H1 (cell line): ENCODE data around the gene ZBTB16. TPM values are rescaled to one million over a fixed set of nuclear protein-coding genes. Genes with fewer than 3 reads are reported as not detected.

Experiments used
- CTCF ChIA-PET: fragments of 300-600 bp; sonication (Branson Sonifier 250); formaldehyde crosslinking; loops from one replicate; lab custom pipeline; 2021; ENCODE audit not compliant: partially characterized antibody; lab: Charles Lee
- POLR2A ChIA-PET: fragments of 300-600 bp; sonication (Branson Sonifier 250); formaldehyde crosslinking; loops from one replicate; lab custom pipeline; 2021; ENCODE audit warnings: inconsistent platforms; ENCODE audit not compliant: partially characterized antibody; lab: Charles Lee
- DNase-seq, 2 experiments: peaks; one replicate each; pipeline versions ENCODE4 v3.0.0 to v3.0.0-alpha.2; 2010 to 2022; ENCODE audit warnings: low spot score in 2 of 2, low read depth in 1 of 2, mixed read lengths in 1 of 2
- FAIRE-seq: peaks from 2 replicates; lab custom pipeline; 2011; peaks lifted over from hg19 to GRCh38; lab: Jason Lieb, UNC
- H2AFZ ChIP-seq: 2 replicates; pipeline ENCODE4 v1.8.1; 2012; ENCODE audit warnings: low read length, inconsistent platforms
- H2AK5ac ChIP-seq: 2 replicates; pipeline ENCODE4 v1.6.1; 2013; ENCODE audit warnings: low read depth, low read length
- H2BK120ac ChIP-seq: replicated peaks from 2 replicates; pipeline ENCODE3; 2013; ENCODE audit warnings: low read depth, low read length, inconsistent platforms
- H2BK12ac ChIP-seq: 2 replicates; pipeline ENCODE4 v1.6.1; 2013; ENCODE audit warnings: low read depth, low read length
- H2BK15ac ChIP-seq: 2 replicates; pipeline ENCODE4 v1.6.1; 2013; ENCODE audit warnings: low read length
- H2BK20ac ChIP-seq: 2 replicates; pipeline ENCODE4 v1.6.1; 2013; ENCODE audit warnings: low read length
- H2BK5ac ChIP-seq: 2 replicates; pipeline ENCODE4 v1.6.1; 2013; ENCODE audit warnings: low read depth, low read length
- H3K14ac ChIP-seq: 2 replicates; pipeline ENCODE4 v1.6.1; 2013; ENCODE audit warnings: inconsistent platforms; ENCODE audit not compliant: insufficient read length
- H3K18ac ChIP-seq: 2 replicates; pipeline ENCODE4 v1.6.1; 2013; ENCODE audit warnings: low read length; ENCODE audit errors: extremely low read depth
- H3K23ac ChIP-seq: 2 replicates; pipeline ENCODE4 v1.6.1; 2013; ENCODE audit warnings: inconsistent platforms; ENCODE audit not compliant: insufficient read length
- H3K23me2 ChIP-seq: 2 replicates; pipeline ENCODE4 v1.6.1; 2013; ENCODE audit warnings: low read depth, low read length
- H3K27ac ChIP-seq: 2 replicates; pipeline ENCODE4 v1.6.1; 2011; ENCODE audit warnings: low read depth, low read length, inconsistent platforms
- H3K27me3 ChIP-seq, 4 experiments: replicated peaks in 1 of 4; 1 replicate in 1 of 4; 2 replicates in 3 of 4; pipeline versions ENCODE4 v1.6.1 to v1.8.1; 2011 to 2013; ENCODE audit warnings: low read length in 3 of 4, mild to moderate bottlenecking in 3 of 4, inconsistent platforms in 2 of 4, mixed read lengths in 2 of 4, moderate library complexity in 1 of 4; ENCODE audit not compliant: control insufficient read depth in 3 of 4, insufficient read depth in 3 of 4; ENCODE audit errors: extremely low read depth in 1 of 4
- H3K36me3 ChIP-seq, 4 experiments: 2 replicates each; pipeline versions ENCODE4 v1.6.1 to v1.8.1; 2011 to 2013; ENCODE audit warnings: mild to moderate bottlenecking in 4 of 4, low read length in 3 of 4, moderate library complexity in 2 of 4, control low read depth in 1 of 4, inconsistent platforms in 1 of 4; ENCODE audit not compliant: insufficient read depth in 4 of 4, control insufficient read depth in 2 of 4
- H3K4ac ChIP-seq: replicated peaks from 2 replicates; pipeline ENCODE3; 2013; ENCODE audit warnings: low read length, low read depth, mixed read lengths, inconsistent platforms; ENCODE audit not compliant: insufficient read length
- H3K4me1 ChIP-seq, 4 experiments: replicated peaks in 1 of 4; 1 replicate in 1 of 4; 2 replicates in 3 of 4; pipeline versions ENCODE4 v1.6.1 to v1.8.1; 2011 to 2013; ENCODE audit warnings: low read length in 3 of 4, inconsistent platforms in 2 of 4, mixed read lengths in 1 of 4; ENCODE audit not compliant: insufficient read depth in 4 of 4, control insufficient read depth in 3 of 4
- H3K4me2 ChIP-seq, 2 experiments: 2 replicates each; pipeline versions ENCODE4 v1.6.1 to v1.8.1; 2011 to 2013; ENCODE audit warnings: low read depth in 2 of 2, low read length in 2 of 2, control low read depth in 1 of 2, inconsistent platforms in 1 of 2, mild to moderate bottlenecking in 1 of 2; ENCODE audit not compliant: insufficient read depth in 1 of 2
- H3K4me3 ChIP-seq, 4 experiments: fragments of 200-600, 300-600 bp in 1 of 4; sonication (generic), shearing (Covaris generic), sonication (Bioruptor Twin) in 1 of 4; 2 replicates each; pipeline versions ENCODE4 v1.5.1 to v1.8.1; 2011 to 2016; ENCODE audit warnings: low read length in 4 of 4, low read depth in 3 of 4, control low read depth in 2 of 4, inconsistent platforms in 2 of 4, mild to moderate bottlenecking in 2 of 4, mixed read lengths in 1 of 4, moderate library complexity in 1 of 4; ENCODE audit not compliant: insufficient read depth in 2 of 4; ENCODE audit errors: extremely low read depth in 1 of 4
- H3K56ac ChIP-seq: replicated peaks from 2 replicates; pipeline ENCODE3; 2013; ENCODE audit warnings: low read depth, mild to moderate bottlenecking, mixed read lengths, low read length, inconsistent platforms; ENCODE audit not compliant: insufficient read length
- H3K79me1 ChIP-seq: 2 replicates; pipeline ENCODE4 v1.6.1; 2013; ENCODE audit warnings: low read depth, low read length, control low read depth
- H3K79me2 ChIP-seq, 2 experiments: 2 replicates each; pipeline versions ENCODE4 v1.6.1 to v1.8.1; 2012 to 2013; ENCODE audit warnings: low read length in 2 of 2, mild to moderate bottlenecking in 2 of 2, inconsistent platforms in 1 of 2; ENCODE audit not compliant: insufficient read depth in 2 of 2, control insufficient read depth in 1 of 2
- H3K9ac ChIP-seq, 4 experiments: replicated peaks in 1 of 4; 1 replicate in 1 of 4; 2 replicates in 3 of 4; pipeline versions ENCODE4 v1.6.1 to v1.8.1; 2011 to 2013; ENCODE audit warnings: low read depth in 3 of 4, low read length in 3 of 4, control low read depth in 2 of 4, mild to moderate bottlenecking in 2 of 4, moderate library complexity in 2 of 4, inconsistent platforms in 1 of 4; ENCODE audit errors: extremely low read depth in 1 of 4
- H3K9me3 ChIP-seq, 2 experiments: 2 replicates each; pipeline versions ENCODE4 v1.6.1 to v1.8.1; 2012 to 2013; ENCODE audit warnings: mild to moderate bottlenecking in 2 of 2, moderate library complexity in 2 of 2, control low read depth in 1 of 2, inconsistent platforms in 1 of 2, low read depth in 1 of 2, low read length in 1 of 2, mixed read lengths in 1 of 2; ENCODE audit not compliant: insufficient read depth in 2 of 2
- H4K20me1 ChIP-seq, 2 experiments: replicated peaks in 1 of 2; 2 replicates each; pipeline versions ENCODE3 to v1.8.1; 2011 to 2013; ENCODE audit warnings: inconsistent platforms in 2 of 2, low read length in 2 of 2, mild to moderate bottlenecking in 1 of 2; ENCODE audit not compliant: insufficient read depth in 2 of 2, control insufficient read depth in 1 of 2
- H4K5ac ChIP-seq: 2 replicates; pipeline ENCODE4 v1.6.1; 2013; ENCODE audit warnings: low read length, low read depth, mixed read lengths, inconsistent platforms; ENCODE audit not compliant: insufficient read length
- H4K8ac ChIP-seq: 2 replicates; pipeline ENCODE4 v1.8.0; 2013; ENCODE audit warnings: mild to moderate bottlenecking, moderate library complexity, low read length, inconsistent platforms; ENCODE audit not compliant: insufficient read depth; ENCODE audit errors: extremely low read depth
- H4K91ac ChIP-seq: replicated peaks from 2 replicates; pipeline ENCODE3; 2013; ENCODE audit warnings: low read length, mixed read lengths, inconsistent platforms; ENCODE audit not compliant: insufficient read length
- BCL11A ChIP-seq, 2 experiments: IDR thresholded peaks; one replicate each; pipeline ENCODE4 v1.6.1; 2011; ENCODE audit warnings: low read depth in 2 of 2, low read length in 2 of 2, mild to moderate bottlenecking in 2 of 2
- CBX5 ChIP-seq: fragments of 300-800, 300-1000 bp; sonication (generic); IDR thresholded peaks from 2 replicates; pipeline ENCODE4 v1.7.1; 2016; ENCODE audit warnings: antibody characterized with exemption, low read length, low read depth
- CEBPB ChIP-seq: IDR thresholded peaks from 2 replicates; pipeline ENCODE4 v1.6.1; 2012; ENCODE audit warnings: low read depth, low read length
- CHD1 ChIP-seq: IDR thresholded peaks from 2 replicates; pipeline ENCODE4 v1.6.1; 2012; ENCODE audit warnings: low read depth, low read length, improper control_type of control experiment
- CREB1 ChIP-seq: IDR thresholded peaks from 2 replicates; pipeline ENCODE4 v1.6.1; 2012; ENCODE audit warnings: inconsistent platforms
- PHF8 ChIP-seq: fragments of 200-600 bp; sonication (generic); conservative IDR thresholded peaks from 2 replicates; pipeline ENCODE4 v1.7.1; 2012; ENCODE audit warnings: low read depth, mild to moderate bottlenecking, inconsistent platforms, low read length, moderate library complexity
- TBP ChIP-seq: IDR thresholded peaks from 2 replicates; pipeline ENCODE4 v1.6.1; 2011; ENCODE audit warnings: low read depth, low read length, improper control_type of control experiment
- TCF12 ChIP-seq: IDR thresholded peaks from 2 replicates; pipeline ENCODE4 v1.6.1; 2011; ENCODE audit warnings: low read depth, mild to moderate bottlenecking, low read length
- YY1 ChIP-seq: IDR thresholded peaks from 2 replicates; pipeline ENCODE4 v1.6.1; 2011; ENCODE audit warnings: low read depth, mild to moderate bottlenecking, low read length
- ZNF274 ChIP-seq: IDR thresholded peaks from 2 replicates; pipeline ENCODE4 v1.7.0; 2012; ENCODE audit warnings: low read length, borderline replicate concordance; ENCODE audit errors: extremely low read depth
- WGBS, 2 experiments: shearing (Covaris generic) in 1 of 2; methylation state at CpG; one replicate each; pipeline versions ENCODE4 v1.1.6 to v1.1.7; 2013 to 2015; ENCODE audit warnings: low lambda C conversion rate in 2 of 2, mixed read lengths in 2 of 2, inconsistent platforms in 1 of 2, low coverage in 1 of 2, missing lambda C conversion rate in 1 of 2; ENCODE audit not compliant: insufficient replicate concordance in 2 of 2, insufficient coverage in 1 of 2, insufficient read length in 1 of 2; ENCODE audit errors: extremely low coverage in 1 of 2, missing lambda C conversion rate in 1 of 2; 5-methylcytosine and 5-hydroxymethylcytosine counted together
- polyA plus RNA-seq, 7 experiments: library from polyadenylated mRNA; depleted of rRNA in 3 of 7; stranded (reverse) in 5 of 7; unstranded in 2 of 7; fragments of >200 nt in 5 of 7; fragments of 200-250 nt in 2 of 7; gene quantifications; 1 replicate in 5 of 7; 2 replicates in 1 of 7; 4 replicates in 1 of 7; pipeline versions ENCODE4 v1.2.1 to v1.2.3, GENCODE V29; 2011 to 2013; ENCODE audit warnings: missing spikeins in 2 of 7, mixed read lengths in 2 of 7
- total RNA-seq: library from RNA; stranded (reverse); fragmentation: NEBNext Ultra II Directional; extraction: Animal tissue kit (Norgen Biotek cat#: 25700); gene quantifications from 2 replicates; pipeline ENCODE4 v1.2.1, GENCODE V29; 2021
- TF ChIP-seq, protein P1 (sequence below): IDR thresholded peaks from 2 replicates; pipeline ENCODE4 v1.6.1; 2012; ENCODE audit warnings: inconsistent platforms
- TF ChIP-seq, protein P2 (sequence below): IDR thresholded peaks from 2 replicates; pipeline ENCODE4 v1.6.1; 2011; ENCODE audit warnings: low read length, improper control_type of control experiment

Gene ZBTB16
- total and polyA plus RNA-seq, 2 of the 8 experiments (the other 6 are each of a cell fraction or from before 2014, with no cell fraction given) = 0.12 to 0.61 TPM

GRCh38 chr11:114194702-114195101, 135.2 kb downstream of the ZBTB16 start:
- Histone ChIP-seq H4K91ac (no peak overlapping the region), H3K4me3 (no peak overlapping the region), H3K4me1 (peaks cover 0 to 5% (median 0%) of the 10 kb centered on the region in 4 experiments; a peak in 2 of 7 replicates), H2AFZ (no peak overlapping the region), H3K4ac (no peak overlapping the region), H3K4me2 (no peak overlapping the region), H3K27me3 (no peaks in the 10 kb centered on the region), H3K36me3 (no peaks in the 10 kb centered on the region), H3K23ac (no peak overlapping the region), H2BK5ac (no peak overlapping the region), H4K5ac (no peak overlapping the region), H3K79me2 (no peaks in the 10 kb centered on the region), H2BK15ac (no peak overlapping the region), H4K8ac (no peak overlapping the region; the same call in 1 of the 2 replicates), H3K9me3 (0 out of 4 replicates have a peak, but pooled peaks cover 0 to 2% of the 10 kb centered on the region in 2 experiments), H2BK12ac (no peak overlapping the region), H4K20me1 (no peaks in the 10 kb centered on the region), H2BK120ac (no peak overlapping the region), H3K56ac (no peak overlapping the region), H3K18ac (no peak overlapping the region), H3K79me1 (no peaks in the 10 kb centered on the region), H3K23me2 (no peaks in the 10 kb centered on the region), H2AK5ac (no peak overlapping the region), H2BK20ac (no peak overlapping the region), H3K27ac (no peak overlapping the region), H3K14ac (no peak overlapping the region), H3K9ac (no peak overlapping the region)
- no peak for FAIRE-seq
- POLR2A ChIA-PET = no interaction called here
- 95% methylated on average over 4 of the region's 4 CpGs; no CpG with 5 or more reads in 1 of the 2 experiments for WGBS, 2 experiments
- CTCF ChIA-PET = interaction anchor here (1.0 to 5.8 kb wide), 3 partner anchors 11 to 66 kb away, joined by 4 to 52 read pairs (median 15); no protein-coding TSS in a partner anchor
- DNase-seq = no peak
- TF ChIP-seq CREB1 (no peak), CHD1 (no peak), TBP (no peak), TCF12 (no peak), BCL11A (IDR thresholded peaks at IDR 0.05; ENCODE audit: low read depth in 2 of 2, low read length in 2 of 2) (no peak), CEBPB (no peak), PHF8 (no peak), ZNF274 (no peak), CBX5 (no peak), YY1 (no peak)
- TF ChIP-seq, protein P1, sequence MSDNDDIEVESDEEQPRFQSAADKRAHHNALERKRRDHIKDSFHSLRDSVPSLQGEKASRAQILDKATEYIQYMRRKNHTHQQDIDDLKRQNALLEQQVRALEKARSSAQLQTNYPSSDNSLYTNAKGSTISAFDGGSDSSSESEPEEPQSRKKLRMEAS = no peak
- TF ChIP-seq, protein P2, sequence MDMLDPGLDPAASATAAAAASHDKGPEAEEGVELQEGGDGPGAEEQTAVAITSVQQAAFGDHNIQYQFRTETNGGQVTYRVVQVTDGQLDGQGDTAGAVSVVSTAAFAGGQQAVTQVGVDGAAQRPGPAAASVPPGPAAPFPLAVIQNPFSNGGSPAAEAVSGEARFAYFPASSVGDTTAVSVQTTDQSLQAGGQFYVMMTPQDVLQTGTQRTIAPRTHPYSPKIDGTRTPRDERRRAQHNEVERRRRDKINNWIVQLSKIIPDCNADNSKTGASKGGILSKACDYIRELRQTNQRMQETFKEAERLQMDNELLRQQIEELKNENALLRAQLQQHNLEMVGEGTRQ = no peak
